ENCODE measurements around the gene KASH5. TPM values are rescaled to one million over a fixed set of nuclear protein-coding genes. Genes with fewer than 3 reads are reported as not detected.

Gene KASH5
- total RNA-seq, 1 experiment from 2014 or later = not detected

GRCh38 chr19:49418511-49418910, 30.5 kb downstream of the KASH5 start:
- no peak for TF ChIP-seq CTCF (IDR thresholded peaks at IDR 0.05; ENCODE audit: unreplicated experiment)
- no peak overlapping the region for H3K27ac Mint-ChIP-seq (ENCODE audit: unreplicated experiment)
- no peak for DNase-seq
- H3K36me3 Mint-ChIP-seq (ENCODE audit: insufficient read depth, unreplicated experiment) = peaks cover 5% of the 10 kb centered on the region
- H3K27me3 Mint-ChIP-seq (ENCODE audit: unreplicated experiment) = peaks cover 100% of the 10 kb centered on the region
- no peaks in the 10 kb centered on the region for H3K9me3 Mint-ChIP-seq (ENCODE audit: low read depth, unreplicated experiment)
- no peak overlapping the region for H3K4me3 Mint-ChIP-seq (ENCODE audit: low read depth, unreplicated experiment)
- intact Hi-C loops (cut with micrococcal nuclease; ENCODE audit: unreplicated experiment) = no loop called here
- no TSS peak for BruUV-seq (replicated peaks)
- CTCF ChIA-PET = interaction anchor here (2.6 kb wide), 1 partner anchor 24 kb away, joined by 5 read pairs; no protein-coding TSS in a partner anchor
- peaks cover 15% of the 10 kb centered on the region for H3K4me1 Mint-ChIP-seq (ENCODE audit: low read depth, unreplicated experiment)

- peaks cover 100% of the 10 kb centered on the region for H3K27me3 Mint-ChIP-seq (ENCODE audit: unreplicated experiment)
- peaks cover 20% of the 10 kb centered on the region for H3K4me1 Mint-ChIP-seq (ENCODE audit: low read depth, unreplicated experiment)
- BruUV-seq (replicated peaks) = no TSS peak
- no peak for DNase-seq
- H3K27ac Mint-ChIP-seq (ENCODE audit: unreplicated experiment) = no peak overlapping the region
- H3K36me3 Mint-ChIP-seq (ENCODE audit: insufficient read depth, unreplicated experiment) = peaks cover 5% of the 10 kb centered on the region
- H3K9me3 Mint-ChIP-seq (ENCODE audit: low read depth, unreplicated experiment) = no peaks in the 10 kb centered on the region
- H3K4me3 Mint-ChIP-seq (ENCODE audit: low read depth, unreplicated experiment) = no peak overlapping the region
- TF ChIP-seq CTCF (IDR thresholded peaks at IDR 0.05; ENCODE audit: unreplicated experiment) = no peak
- CTCF ChIA-PET = interaction anchor here (2.6 kb wide), 1 partner anchor 23 kb away, joined by 5 read pairs; no protein-coding TSS in a partner anchor
- intact Hi-C loops (cut with micrococcal nuclease; ENCODE audit: unreplicated experiment) = no loop called here
Measured at GRCh38 chr19:49419173-49419572, 31.1 kb downstream of the KASH5 start.

- CTCF ChIA-PET = interaction anchor here (0.5 kb wide), 1 partner anchor 894 kb away, joined by 3 read pairs; no protein-coding TSS in a partner anchor
- Mint-ChIP-seq H3K27me3 (ENCODE audit: unreplicated experiment) (peaks cover 100% of the 10 kb centered on the region), H3K4me1 (ENCODE audit: low read depth, unreplicated experiment) (peaks cover 20% of the 10 kb centered on the region), H3K9me3 (ENCODE audit: low read depth, unreplicated experiment) (no peaks in the 10 kb centered on the region), H3K27ac (ENCODE audit: unreplicated experiment) (no peak overlapping the region), H3K4me3 (ENCODE audit: low read depth, unreplicated experiment) (no peak overlapping the region), H3K36me3 (ENCODE audit: insufficient read depth, unreplicated experiment) (peaks cover 5% of the 10 kb centered on the region)
- intact Hi-C loops (cut with micrococcal nuclease; ENCODE audit: unreplicated experiment) = no loop called here
- TF ChIP-seq CTCF (IDR thresholded peaks at IDR 0.05; ENCODE audit: unreplicated experiment) = no peak
- DNase-seq = no peak
- BruUV-seq (replicated peaks) = no TSS peak
Measured at GRCh38 chr19:49420227-49420626, 32.2 kb downstream of the KASH5 start.

GRCh38 chr19:49421039-49421877, 33.2 kb downstream of the KASH5 start:
- H3K4me3 Mint-ChIP-seq (ENCODE audit: low read depth, unreplicated experiment) = no peak overlapping the region
- no peaks in the 10 kb centered on the region for H3K9me3 Mint-ChIP-seq (ENCODE audit: low read depth, unreplicated experiment)
- peaks cover 30% of the 10 kb centered on the region for H3K4me1 Mint-ChIP-seq (ENCODE audit: low read depth, unreplicated experiment)
- H3K36me3 Mint-ChIP-seq (ENCODE audit: insufficient read depth, unreplicated experiment) = peaks cover 5% of the 10 kb centered on the region
- CTCF ChIA-PET = interaction anchor here (0.5 kb wide), 1 partner anchor 893 kb away, joined by 3 read pairs; no protein-coding TSS in a partner anchor
- no peak for TF ChIP-seq CTCF (IDR thresholded peaks at IDR 0.05; ENCODE audit: unreplicated experiment)
- intact Hi-C loops (cut with micrococcal nuclease; ENCODE audit: unreplicated experiment) = no loop called here
- H3K27me3 Mint-ChIP-seq (ENCODE audit: unreplicated experiment) = peaks cover 100% of the 10 kb centered on the region
- DNase-seq = no peak
- BruUV-seq (replicated peaks) = no TSS peak
- no peak overlapping the region for H3K27ac Mint-ChIP-seq (ENCODE audit: unreplicated experiment)
